Testis (tissue), 3 donors: Measurements from ENCODE around the gene NSMF. TPM values are rescaled to one million over a fixed set of nuclear protein-coding genes. Genes with fewer than 3 reads are reported as not detected.
"Not testable (repeated sequence)": the region's sequence is repeated elsewhere in the genome, so short reads cannot be mapped to it uniquely, and the experiment has no call there.

Experiments used
- DNase-seq: peaks from one replicate; pipeline ENCODE4 v3.0.0-alpha.2; 2019
- H3K27ac ChIP-seq, 2 donors: fragments of 200-600 bp; sonication (generic); one replicate each; pipeline ENCODE4 v1.5.1; 2019
- H3K27me3 ChIP-seq: fragments of 200-600 bp; sonication (generic); one replicate; pipeline ENCODE4 v1.5.1; 2019
- H3K36me3 ChIP-seq: fragments of 200-600 bp; sonication (generic); one replicate; pipeline ENCODE4 v1.5.1; 2017; ENCODE audit warnings: low read depth; ENCODE audit errors: missing control alignments
- H3K4me1 ChIP-seq: fragments of 200-600 bp; sonication (generic); one replicate; pipeline ENCODE4 v1.5.1; 2019
- H3K4me3 ChIP-seq, 2 donors: fragments of 200-600 bp; sonication (generic); one replicate each; pipeline ENCODE4 v1.5.1; 2017 to 2019
- H3K9me3 ChIP-seq: fragments of 200-600 bp; sonication (generic); one replicate; pipeline ENCODE4 v1.5.1; 2017
- CTCF ChIP-seq, 3 experiments: fragments of 450-650 bp in 2 of 3; fragments of 200-600 bp in 1 of 3; sonication (generic) in 1 of 3; IDR thresholded peaks; one replicate each; pipeline ENCODE4 v1.5.1; 2016 to 2019; ENCODE audit warnings: antibody characterized with exemption in 3 of 3, mild to moderate bottlenecking in 2 of 3, moderate library complexity in 1 of 3
- POLR2A ChIP-seq: fragments of 450-650 bp; IDR thresholded peaks from one replicate; pipeline ENCODE4 v1.6.1; 2017; ENCODE audit warnings: antibody characterized with exemption, mild to moderate bottlenecking, moderate library complexity
- WGBS, 2 donors: methylation state at CpG; one replicate each; pipeline ENCODE4 v1.1.5; 2018; 5-methylcytosine and 5-hydroxymethylcytosine counted together
- intact Hi-C: fragments of 100-400 bp; cut with DNase I; formaldehyde crosslinking; loops from one replicate; pipeline ENCODE4 v1.15.1; 2023; ENCODE audit warnings: low total_unique reads
- polyA plus RNA-seq: library from polyadenylated mRNA; stranded (reverse); fragments of 350-450 nt; fragmentation: Illumina TruSeq; extraction: RNeasy Lipid Tissue Mini Kit (QIAGEN cat#74804); gene quantifications from one replicate; pipeline ENCODE4 v1.2.3, GENCODE V29; 2014; ENCODE audit warnings: low read depth, low replicate concordance; ENCODE audit not compliant: insufficient read depth
- total RNA-seq, 2 donors: library from RNA; depleted of rRNA; stranded (reverse); fragments of >200 nt; gene quantifications; one replicate each; pipeline ENCODE4 v1.2.3, GENCODE V29; 2016

The NSMF gene
- total and polyA plus RNA-seq, 3 donors from 2014 or later: 42.5 to 105 (median 81.7) TPM

GRCh38 chr9:137452006-137452760 lies 7.0 kb downstream of the NSMF start:
- TF ChIP-seq CTCF (IDR thresholded peaks at IDR 0.05): no peak
- no peak for TF ChIP-seq POLR2A
- DNase-seq: no peak
- Histone ChIP-seq H3K36me3 (no peaks in the 10 kb centered on the region), H3K4me1 (peaks cover 30% of the 10 kb centered on the region), H3K9me3 (no peaks in the 10 kb centered on the region), H3K27ac (no peak overlapping the region), H3K4me3 (no peak overlapping the region), H3K27me3 (no peaks in the 10 kb centered on the region)
- intact Hi-C loops: no loop called here
- 91 to 95% methylated on average over 10 to 17 of the region's 17 CpGs for WGBS, 2 donors

DNA sequence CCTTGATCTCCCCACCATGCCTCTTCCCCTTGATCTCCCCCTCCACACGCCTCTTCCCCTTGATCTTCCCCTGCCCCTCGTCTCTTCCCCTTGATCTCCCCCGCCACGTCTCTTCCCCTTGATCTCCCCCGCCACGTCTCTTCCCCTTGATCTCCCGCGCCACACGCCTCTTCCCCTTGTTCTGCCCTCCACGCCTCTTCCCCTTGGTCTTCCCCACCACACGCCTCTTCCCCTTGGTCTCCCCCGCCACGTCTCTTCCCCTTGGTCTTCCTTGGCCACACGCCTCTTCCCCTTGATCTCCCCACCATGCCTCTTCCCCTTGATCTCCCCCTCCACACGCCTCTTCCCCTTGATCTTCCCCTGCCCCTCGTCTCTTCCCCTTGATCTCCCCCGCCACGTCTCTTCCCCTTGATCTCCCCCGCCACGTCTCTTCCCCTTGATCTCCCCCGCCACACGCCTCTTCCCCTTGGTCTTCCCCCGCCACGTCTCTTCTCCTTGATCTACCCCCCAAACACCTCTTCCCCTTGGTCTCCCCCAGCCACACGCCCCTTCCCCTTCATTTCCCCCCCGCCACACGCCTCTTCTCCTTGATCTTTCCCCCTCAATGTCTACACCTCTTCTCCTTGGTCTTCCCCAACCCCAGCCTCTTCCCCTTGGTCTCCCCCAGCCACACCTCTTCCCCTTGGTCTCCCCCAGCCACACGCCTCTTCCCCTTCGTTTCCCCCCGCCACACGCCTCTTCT lies 7.7 kb downstream of the NSMF start:
- H3K36me3 ChIP-seq, intact Hi-C loops, H3K9me3 ChIP-seq, H3K27ac ChIP-seq, DNase-seq, H3K27me3 ChIP-seq, H3K4me3 ChIP-seq: not testable (repeated sequence)
- H3K4me1 ChIP-seq: peaks cover 22% of the 10 kb centered on the region
- WGBS, 2 donors: 83 to 85% methylated on average over 6 to 9 of the region's 31 CpGs

GRCh38 chr9:137450539-137451222 lies 8.5 kb downstream of the NSMF start:
- WGBS, 2 donors: 90 to 91% methylated on average over 8 to 24 of the region's 24 CpGs
- H3K36me3 ChIP-seq, intact Hi-C loops, H3K27ac ChIP-seq, DNase-seq, H3K27me3 ChIP-seq, H3K9me3 ChIP-seq, H3K4me3 ChIP-seq: not testable (repeated sequence)
- peaks cover 15% of the 10 kb centered on the region for H3K4me1 ChIP-seq

GRCh38 chr9:137449931-137450538 lies 9.1 kb downstream of the NSMF start:
- Histone ChIP-seq H3K4me3 (no peak overlapping the region), H3K9me3 (no peaks in the 10 kb centered on the region), H3K27me3 (no peaks in the 10 kb centered on the region), H3K36me3 (no peaks in the 10 kb centered on the region), H3K4me1 (peaks cover 8% of the 10 kb centered on the region), H3K27ac (no peak overlapping the region)
- no peak for DNase-seq
- WGBS, 2 donors: 77 to 84% methylated on average over 16 to 17 of the region's 18 CpGs
- intact Hi-C loops: no loop called here
- TF ChIP-seq CTCF (IDR thresholded peaks at IDR 0.05): no peak
- no peak for TF ChIP-seq POLR2A

GRCh38 chr9:137449081-137449844 lies 9.9 kb downstream of the NSMF start:
- no peaks in the 10 kb centered on the region for H3K36me3 ChIP-seq
- intact Hi-C loops: no loop called here

More at GRCh38 chr9:137449081-137449844, 9.9 kb downstream of the NSMF start:
- TF ChIP-seq CTCF (IDR thresholded peaks at IDR 0.05): no peak
- no peak for TF ChIP-seq POLR2A
- Histone ChIP-seq H3K4me1 (peaks cover under 1% of the 10 kb centered on the region), H3K9me3 (no peaks in the 10 kb centered on the region), H3K27me3 (no peaks in the 10 kb centered on the region), H3K4me3 (no peak overlapping the region), H3K27ac (no peak overlapping the region)
- WGBS, 2 donors: 86 to 94% methylated on average over 11 to 36 of the region's 36 CpGs
- DNase-seq: no peak
